Measurements from ENCODE around the gene KIAA2012.

The KIAA2012 gene

GRCh38 chr2:202186641-202187202, 113.7 kb downstream of the KIAA2012 start:
- TF ChIP-seq REST (IDR thresholded peaks at IDR 0.05; ENCODE audit: insufficient replicate concordance, low read depth), result no peak
- no peak for TF ChIP-seq SPI1 (IDR thresholded peaks at IDR 0.05; ENCODE audit: borderline replicate concordance, low read depth)
- TF ChIP-seq CTCF (IDR thresholded peaks at IDR 0.05; ENCODE audit: insufficient read depth, low read length), result no peak
- TF ChIP-seq GABPA (IDR thresholded peaks at IDR 0.05; ENCODE audit: low read depth), result no peak
- DNase-seq (ENCODE audit: low read depth in 1 of 2, low spot score in 1 of 2), result no peak
- H3K27ac ChIP-seq (replicated peaks), result no peak overlapping the region
- no peaks in the 10 kb centered on the region for H3K27me3 ChIP-seq (ENCODE audit: insufficient read depth, poor library complexity, severe bottlenecking)
- no peak overlapping the region for H3K4me3 ChIP-seq (replicated peaks; ENCODE audit: insufficient read depth, low read length)

- no peak for DNase-seq (ENCODE audit: low read depth in 1 of 2, low spot score in 1 of 2)
- TF ChIP-seq SPI1 (IDR thresholded peaks at IDR 0.05; ENCODE audit: borderline replicate concordance, low read depth) (no peak), GABPA (IDR thresholded peaks at IDR 0.05; ENCODE audit: low read depth) (no peak), CTCF (IDR thresholded peaks at IDR 0.05; ENCODE audit: insufficient read depth, low read length) (no peak)
- no peaks in the 10 kb centered on the region for H3K27me3 ChIP-seq (ENCODE audit: insufficient read depth, poor library complexity, severe bottlenecking)
- H3K4me3 ChIP-seq (replicated peaks; ENCODE audit: insufficient read depth, low read length), result no peak overlapping the region
- H3K27ac ChIP-seq (replicated peaks), result no peak overlapping the region
These were observed 114.5 kb downstream of the KIAA2012 start for GRCh38 chr2:202187570-202187969.

GRCh38 chr2:202193305-202193704, 120.2 kb downstream of the KIAA2012 start:
- Histone ChIP-seq H3K27me3 (ENCODE audit: insufficient read depth, poor library complexity, severe bottlenecking) (no peaks in the 10 kb centered on the region), H3K27ac (replicated peaks) (no peak overlapping the region), H3K4me3 (replicated peaks; ENCODE audit: insufficient read depth, low read length) (no peak overlapping the region)
- TF ChIP-seq SPI1 (IDR thresholded peaks at IDR 0.05; ENCODE audit: borderline replicate concordance, low read depth), result no peak
- no peak for TF ChIP-seq GABPA (IDR thresholded peaks at IDR 0.05; ENCODE audit: low read depth)
- no peak for TF ChIP-seq CTCF (IDR thresholded peaks at IDR 0.05; ENCODE audit: insufficient read depth, low read length)
- no peak for TF ChIP-seq REST (IDR thresholded peaks at IDR 0.05; ENCODE audit: insufficient replicate concordance, low read depth)
- no peak for TF ChIP-seq POLR2AphosphoS5 (IDR thresholded peaks at IDR 0.05; ENCODE audit: low read depth)
- no peak for DNase-seq (ENCODE audit: low read depth in 1 of 2, low spot score in 1 of 2)

- no peak for DNase-seq (ENCODE audit: low read depth in 1 of 2, low spot score in 1 of 2)
- TF ChIP-seq CTCF (IDR thresholded peaks at IDR 0.05; ENCODE audit: insufficient read depth, low read length) (no peak), REST (IDR thresholded peaks at IDR 0.05; ENCODE audit: insufficient replicate concordance, low read depth) (no peak), SPI1 (IDR thresholded peaks at IDR 0.05; ENCODE audit: borderline replicate concordance, low read depth) (no peak), GABPA (IDR thresholded peaks at IDR 0.05; ENCODE audit: low read depth) (no peak), POLR2AphosphoS5 (IDR thresholded peaks at IDR 0.05; ENCODE audit: low read depth) (no peak)
- H3K27me3 ChIP-seq (ENCODE audit: insufficient read depth, poor library complexity, severe bottlenecking), result no peaks in the 10 kb centered on the region
These were observed 120.9 kb downstream of the KIAA2012 start for GRCh38 chr2:202193881-202194353.

More at GRCh38 chr2:202193881-202194353, 120.9 kb downstream of the KIAA2012 start:
- Histone ChIP-seq H3K4me3 (replicated peaks; ENCODE audit: insufficient read depth, low read length) (no peak overlapping the region), H3K27ac (replicated peaks) (no peak overlapping the region)

Measured in HL-60 (cell line).